ENCODE data around the gene GPR141.

GPR141 gene

GRCh38 chr7:37730501-37730900 is 46.9 kb downstream of the GPR141 start:
- H3K27me3 ChIP-seq (ENCODE audit: insufficient read depth, low read length, poor library complexity, severe bottlenecking): no peaks in the 10 kb centered on the region
- H3K4me3 ChIP-seq (ENCODE audit: low read length, poor library complexity, severe bottlenecking): no peak overlapping the region
- H3K4me2 ChIP-seq (ENCODE audit: low read depth, low read length, poor library complexity, severe bottlenecking): no peak overlapping the region
- no peaks in the 10 kb centered on the region for H3K9me2 ChIP-seq (replicated peaks; ENCODE audit: low read depth, low read length)
- no peaks in the 10 kb centered on the region for H4K20me1 ChIP-seq (ENCODE audit: insufficient read depth, low read length, poor library complexity, severe bottlenecking)
- peaks cover 7% of the 10 kb centered on the region for H3K4me1 ChIP-seq (ENCODE audit: insufficient read depth, low read length, poor library complexity, severe bottlenecking)
- H3K36me3 ChIP-seq (ENCODE audit: insufficient read depth, low read length): no peaks in the 10 kb centered on the region
- no peak for TF ChIP-seq CTCF (conservative IDR thresholded peaks at IDR 0.05; ENCODE audit: low read length)
- TF ChIP-seq EZH2phosphoT487 (IDR thresholded peaks at IDR 0.05; ENCODE audit: borderline replicate concordance): no peak
- no peak overlapping the region for H2AFZ ChIP-seq (ENCODE audit: low read length)
- H3K9ac ChIP-seq (ENCODE audit: low read depth, low read length, poor library complexity, severe bottlenecking): no peak overlapping the region
- no peaks in the 10 kb centered on the region for H3K9me3 ChIP-seq (ENCODE audit: insufficient read depth, low read depth, low read length)
- H3K79me2 ChIP-seq (ENCODE audit: insufficient read depth, low read length): no peaks in the 10 kb centered on the region
- H3F3A ChIP-seq (ENCODE audit: low read depth): no peaks in the 10 kb centered on the region

- no peaks in the 10 kb centered on the region for H4K20me1 ChIP-seq (ENCODE audit: insufficient read depth, low read length, poor library complexity, severe bottlenecking)
These were observed 48.7 kb downstream of the GPR141 start for GRCh38 chr7:37732253-37732652.

GRCh38 chr7:37732888-37733287 is 49.3 kb downstream of the GPR141 start:
- H3K36me3 ChIP-seq (ENCODE audit: insufficient read depth, low read length): no peaks in the 10 kb centered on the region
- H3K4me3 ChIP-seq (ENCODE audit: low read length, poor library complexity, severe bottlenecking): no peak overlapping the region

More at GRCh38 chr7:37732253-37732652, 48.7 kb downstream of the GPR141 start:
- H3K9ac ChIP-seq (ENCODE audit: low read depth, low read length, poor library complexity, severe bottlenecking): no peak overlapping the region
- H3K27me3 ChIP-seq (ENCODE audit: insufficient read depth, low read length, poor library complexity, severe bottlenecking): no peaks in the 10 kb centered on the region
- no peaks in the 10 kb centered on the region for H3K79me2 ChIP-seq (ENCODE audit: insufficient read depth, low read length)
- H3K4me3 ChIP-seq (ENCODE audit: low read length, poor library complexity, severe bottlenecking): no peak overlapping the region
- H3F3A ChIP-seq (ENCODE audit: low read depth): no peaks in the 10 kb centered on the region
- no peaks in the 10 kb centered on the region for H3K36me3 ChIP-seq (ENCODE audit: insufficient read depth, low read length)
- TF ChIP-seq CTCF (conservative IDR thresholded peaks at IDR 0.05; ENCODE audit: low read length): peak; percentile 91
- no peak for TF ChIP-seq EZH2phosphoT487 (IDR thresholded peaks at IDR 0.05; ENCODE audit: borderline replicate concordance)
- H3K4me1 ChIP-seq (ENCODE audit: insufficient read depth, low read length, poor library complexity, severe bottlenecking): no peaks in the 10 kb centered on the region
- H3K9me2 ChIP-seq (replicated peaks; ENCODE audit: low read depth, low read length): no peaks in the 10 kb centered on the region
- H3K9me3 ChIP-seq (ENCODE audit: insufficient read depth, low read depth, low read length): no peaks in the 10 kb centered on the region
- no peak overlapping the region for H2AFZ ChIP-seq (ENCODE audit: low read length)
- no peak overlapping the region for H3K4me2 ChIP-seq (ENCODE audit: low read depth, low read length, poor library complexity, severe bottlenecking)

More at GRCh38 chr7:37732888-37733287, 49.3 kb downstream of the GPR141 start:
- Histone ChIP-seq H3F3A (ENCODE audit: low read depth) (no peaks in the 10 kb centered on the region), H3K27me3 (ENCODE audit: insufficient read depth, low read length, poor library complexity, severe bottlenecking) (no peaks in the 10 kb centered on the region), H3K9ac (ENCODE audit: low read depth, low read length, poor library complexity, severe bottlenecking) (no peak overlapping the region), H3K4me1 (ENCODE audit: insufficient read depth, low read length, poor library complexity, severe bottlenecking) (no peaks in the 10 kb centered on the region), H2AFZ (ENCODE audit: low read length) (no peak overlapping the region), H4K20me1 (ENCODE audit: insufficient read depth, low read length, poor library complexity, severe bottlenecking) (no peaks in the 10 kb centered on the region), H3K79me2 (ENCODE audit: insufficient read depth, low read length) (no peaks in the 10 kb centered on the region), H3K9me2 (replicated peaks; ENCODE audit: low read depth, low read length) (no peaks in the 10 kb centered on the region), H3K9me3 (ENCODE audit: insufficient read depth, low read depth, low read length) (no peaks in the 10 kb centered on the region), H3K4me2 (ENCODE audit: low read depth, low read length, poor library complexity, severe bottlenecking) (no peak overlapping the region)
- TF ChIP-seq CTCF (conservative IDR thresholded peaks at IDR 0.05; ENCODE audit: low read length) (no peak), EZH2phosphoT487 (IDR thresholded peaks at IDR 0.05; ENCODE audit: borderline replicate concordance) (no peak)
